DMS79 treated with DMSO at 0.1 percent for 48 hours (cell line): Measurements from ENCODE around the gene DOCK10.
"Not testable (repeated sequence)": the region's sequence is repeated elsewhere in the genome, so short reads cannot be mapped to it uniquely, and the experiment has no call there.

ENCODE experiments used
- DNase-seq: peaks from one replicate; lab custom pipeline; 2025; lab: John Stamatoyannopoulos, UW

Gene DOCK10

GRCh38 chr2:224918626-224919471, 123.4 kb downstream of the DOCK10 start:
- no peak for DNase-seq

- not testable (repeated sequence) for DNase-seq
These were observed 125.0 kb downstream of the DOCK10 start for GRCh38 chr2:224917246-224917645.

GRCh38 chr2:224915136-224915535, 127.1 kb downstream of the DOCK10 start:
- DNase-seq = no peak

GRCh38 chr2:224910574-224910925, 131.7 kb downstream of the DOCK10 start:
- no peak for DNase-seq

- DNase-seq = no peak
These were observed 132.2 kb downstream of the DOCK10 start for GRCh38 chr2:224909885-224910573.

GRCh38 chr2:224908818-224909217, 133.4 kb downstream of the DOCK10 start:
- DNase-seq = no peak

- DNase-seq = no peak
These were observed 137.9 kb downstream of the DOCK10 start for GRCh38 chr2:224904381-224904780.

- no peak for DNase-seq
These were observed 138.6 kb downstream of the DOCK10 start for GRCh38 chr2:224903621-224904020.

GRCh38 chr2:224901121-224901676, 141.1 kb downstream of the DOCK10 start:
- no peak for DNase-seq

- no peak for DNase-seq
These were observed 146.9 kb downstream of the DOCK10 start for GRCh38 chr2:224895377-224895776.

- DNase-seq = no peak
These were observed 147.9 kb downstream of the DOCK10 start for GRCh38 chr2:224894356-224894755.

- DNase-seq = no peak
These were observed 148.4 kb downstream of the DOCK10 start for GRCh38 chr2:224893848-224894247.

GRCh38 chr2:224892574-224893204, 149.6 kb downstream of the DOCK10 start:
- no peak for DNase-seq

- DNase-seq = no peak
These were observed 151.9 kb downstream of the DOCK10 start for GRCh38 chr2:224890372-224890771.

- no peak for DNase-seq
These were observed 155.1 kb downstream of the DOCK10 start for GRCh38 chr2:224887141-224887540.

- no peak for DNase-seq
These were observed 156.3 kb downstream of the DOCK10 start for GRCh38 chr2:224885836-224886547.

- DNase-seq = no peak
These were observed 157.0 kb downstream of the DOCK10 start for GRCh38 chr2:224885291-224885690.

- DNase-seq = no peak
These were observed 158.1 kb downstream of the DOCK10 start for GRCh38 chr2:224884188-224884587.

GRCh38 chr2:224883700-224884099, 158.6 kb downstream of the DOCK10 start:
- DNase-seq = no peak

- DNase-seq = no peak
These were observed 159.1 kb downstream of the DOCK10 start for GRCh38 chr2:224883172-224883516.

- DNase-seq = no peak
These were observed 159.7 kb downstream of the DOCK10 start for GRCh38 chr2:224882291-224883171.
